ENCODE measurements around the gene PRXL2B.

DNA sequence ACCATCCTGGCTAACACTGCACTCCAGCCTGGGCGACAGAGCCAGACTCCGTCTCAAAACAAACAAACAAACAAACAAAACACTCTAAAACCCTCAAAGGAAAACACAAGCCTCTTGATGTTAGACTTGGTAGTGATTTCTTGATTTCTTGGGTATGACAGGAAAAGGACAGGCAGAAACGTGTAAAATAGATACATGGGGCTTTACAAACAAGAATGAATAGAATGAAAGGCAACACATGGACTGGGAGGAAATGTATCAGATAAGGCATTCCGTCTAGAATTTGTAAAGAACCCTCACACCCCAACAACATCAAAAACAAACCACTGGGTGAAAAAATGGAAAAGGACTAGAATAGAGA, 7.8 kb upstream of the PRXL2B start:
- TF ChIP-seq POLR2A (IDR thresholded peaks at IDR 0.05) (no peak), CTCF (IDR thresholded peaks at IDR 0.05 in 4 of 5, conservative IDR thresholded peaks at IDR 0.05 in 1 of 5) (no peak)

All from gastrocnemius medialis (tissue), 4 donors.